ENCODE data around the gene LANCL1. TPM values are rescaled to one million over a fixed set of nuclear protein-coding genes. Genes with fewer than 3 reads are reported as not detected.

Gene LANCL1
- total and polyA plus RNA-seq, 8 donors: 27.5 to 79.8 (median 71.9) TPM

DNA sequence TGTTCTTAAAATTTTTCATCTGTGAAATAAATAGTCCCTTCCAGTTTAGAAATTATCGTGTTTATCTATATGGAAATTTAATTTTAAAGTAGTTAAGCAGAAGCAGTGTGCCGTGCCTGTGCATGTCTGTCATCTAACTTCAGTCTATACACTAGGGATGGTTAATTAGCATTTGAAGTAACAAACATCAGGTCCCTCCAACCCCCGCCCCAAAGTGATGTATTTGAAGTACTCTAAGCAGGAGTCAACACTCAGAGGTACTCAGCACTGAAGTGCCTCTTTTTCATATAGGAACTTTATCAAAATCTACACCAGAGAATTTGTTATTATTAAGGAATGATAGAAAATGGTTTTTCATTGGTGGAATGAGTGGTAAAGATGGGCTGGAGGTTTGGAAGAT lies 33.0 kb downstream of the LANCL1 start:
- Histone ChIP-seq H3K4me1 (peaks cover 0 to 11% of the 10 kb centered on the region in 2 donors), H3K36me3 (peaks cover 0 to 4% of the 10 kb centered on the region in 2 donors), H3K27me3 (no peaks in the 10 kb centered on the region), H3K4me3 (no peak overlapping the region), H3K9me3 (peaks cover 0 to 4% of the 10 kb centered on the region in 2 donors), H3K27ac (no peak overlapping the region)
- intact Hi-C loops (cut with DNase I): no loop called here
- ATAC-seq: peak; percentile 29
- TF ChIP-seq CTCF (IDR thresholded peaks at IDR 0.05): no peak
- DNase-seq: peak in 1 of 4 donors; percentile 10

GRCh38 chr2:210442878-210443277 lies 33.7 kb downstream of the LANCL1 start:
- peaks cover 0 to 4% of the 10 kb centered on the region in 2 donors for H3K9me3 ChIP-seq
- intact Hi-C loops (cut with DNase I): no loop called here

DNA sequence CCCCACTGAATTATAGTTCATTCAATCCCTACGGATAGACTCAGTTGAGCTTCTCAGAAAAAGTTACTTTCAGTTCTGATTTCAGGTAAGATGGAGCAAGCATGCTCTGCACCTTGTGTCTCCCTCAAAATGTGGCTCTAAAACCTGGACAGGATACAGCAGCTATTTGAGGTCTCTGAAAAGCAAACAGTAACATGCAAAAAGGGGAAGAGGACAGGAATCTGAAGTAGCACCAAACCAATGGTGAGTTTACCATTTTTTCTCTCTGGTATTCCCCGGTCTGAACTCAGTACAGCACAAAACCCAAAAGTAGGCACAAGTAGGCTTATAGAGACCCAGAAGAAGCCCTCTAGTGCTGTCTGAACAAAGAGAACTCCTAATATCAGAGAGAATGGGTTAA lies 34.1 kb downstream of the LANCL1 start:
- no peak overlapping the region for H3K4me3 ChIP-seq
- peaks cover 0 to 4% of the 10 kb centered on the region in 2 donors for H3K9me3 ChIP-seq
- H3K4me1 ChIP-seq: peaks cover 0 to 11% of the 10 kb centered on the region in 2 donors
- no peak overlapping the region for H3K27ac ChIP-seq
- intact Hi-C loops (cut with DNase I): no loop called here
- H3K36me3 ChIP-seq: peaks cover 0 to 4% of the 10 kb centered on the region in 2 donors
- no peak for TF ChIP-seq CTCF (IDR thresholded peaks at IDR 0.05)
- ATAC-seq (no peak), DNase-seq (no peak)
- H3K27me3 ChIP-seq: no peaks in the 10 kb centered on the region

More at GRCh38 chr2:210442878-210443277, 33.7 kb downstream of the LANCL1 start:
- H3K27ac ChIP-seq: no peak overlapping the region
- H3K4me3 ChIP-seq: no peak overlapping the region
- TF ChIP-seq CTCF (IDR thresholded peaks at IDR 0.05): no peak
- no peak for ATAC-seq
- no peaks in the 10 kb centered on the region for H3K27me3 ChIP-seq
- H3K36me3 ChIP-seq: peaks cover 0 to 4% of the 10 kb centered on the region in 2 donors
- no peak for DNase-seq
- peaks cover 0 to 11% of the 10 kb centered on the region in 2 donors for H3K4me1 ChIP-seq

- H3K9me3 ChIP-seq: no peaks in the 10 kb centered on the region
- TF ChIP-seq CTCF (IDR thresholded peaks at IDR 0.05): no peak
- peaks cover 0 to 15% of the 10 kb centered on the region in 2 donors for H3K36me3 ChIP-seq
- no peak overlapping the region for H3K4me3 ChIP-seq
- H3K27me3 ChIP-seq: no peaks in the 10 kb centered on the region
- H3K27ac ChIP-seq: no peak overlapping the region
- H3K4me1 ChIP-seq: peaks cover 0 to 11% of the 10 kb centered on the region in 2 donors
- intact Hi-C loops (cut with DNase I): no loop called here
- ATAC-seq: peak; percentile 79
- peak in 1 of 4 donors; percentile 23 for DNase-seq
Measured at GRCh38 chr2:210440206-210440605, 36.4 kb downstream of the LANCL1 start.

DNA sequence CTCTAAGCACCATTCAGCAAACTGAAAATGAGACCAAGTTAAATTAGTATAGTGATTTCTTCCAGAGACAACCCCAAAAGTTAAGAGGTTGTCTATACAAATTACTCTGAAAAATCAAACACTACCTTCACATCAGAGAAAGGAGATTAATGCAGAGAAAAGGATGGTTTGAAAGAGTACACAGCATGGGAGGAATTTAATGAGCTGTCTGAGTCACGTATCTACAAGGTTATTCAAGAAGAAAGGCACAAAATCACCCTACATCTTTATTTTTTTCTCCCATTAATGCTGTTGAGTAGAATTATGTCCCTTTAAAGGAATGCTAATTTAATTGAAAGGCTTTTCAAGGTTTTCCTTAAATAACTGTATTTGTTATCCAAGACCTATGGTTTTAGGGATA lies 41.1 kb downstream of the LANCL1 start:
- intact Hi-C loops (cut with DNase I): no loop called here
- ATAC-seq (no peak), DNase-seq (no peak)
- H3K4me1 ChIP-seq: no peaks in the 10 kb centered on the region
- no peak for TF ChIP-seq CTCF (IDR thresholded peaks at IDR 0.05)
- H3K9me3 ChIP-seq: no peaks in the 10 kb centered on the region
- H3K27ac ChIP-seq: no peak overlapping the region
- H3K36me3 ChIP-seq: peaks cover 0 to 52% of the 10 kb centered on the region in 2 donors
- no peaks in the 10 kb centered on the region for H3K27me3 ChIP-seq
- no peak overlapping the region for H3K4me3 ChIP-seq

Measured in left lung (tissue), 10 donors.